ENCODE measurements around the gene CKS1B.

Gene CKS1B

GRCh38 chr1:155003227-155003765 lies 28.8 kb downstream of the CKS1B start:
- no peak for DNase-seq

GRCh38 chr1:155003766-155004351 lies 29.4 kb downstream of the CKS1B start:
- DNase-seq, result peak; percentile 44

GRCh38 chr1:155004352-155005075 lies 30.0 kb downstream of the CKS1B start:
- DNase-seq, result no peak

- no peak for DNase-seq
These were observed 30.9 kb downstream of the CKS1B start for GRCh38 chr1:155005076-155006011.

- DNase-seq, result no peak
These were observed 32.2 kb downstream of the CKS1B start for GRCh38 chr1:155006601-155007101.

- DNase-seq, result no peak
These were observed 32.9 kb downstream of the CKS1B start for GRCh38 chr1:155007251-155007828.

- no peak for DNase-seq
These were observed 33.8 kb downstream of the CKS1B start for GRCh38 chr1:155008015-155008941.

GRCh38 chr1:155009221-155009711 lies 34.8 kb downstream of the CKS1B start:
- DNase-seq, result no peak

GRCh38 chr1:155009742-155010141 lies 35.3 kb downstream of the CKS1B start:
- no peak for DNase-seq

- no peak for DNase-seq
These were observed 35.9 kb downstream of the CKS1B start for GRCh38 chr1:155010211-155010918.

GRCh38 chr1:155011004-155011416 lies 36.5 kb downstream of the CKS1B start:
- no peak for DNase-seq

GRCh38 chr1:155011437-155012025 lies 37.0 kb downstream of the CKS1B start:
- no peak for DNase-seq

- no peak for DNase-seq
These were observed 37.6 kb downstream of the CKS1B start for GRCh38 chr1:155012026-155012546.

- DNase-seq, result no peak
These were observed 38.5 kb downstream of the CKS1B start for GRCh38 chr1:155012776-155013602.

- no peak for DNase-seq
These were observed 39.2 kb downstream of the CKS1B start for GRCh38 chr1:155013632-155014031.

GRCh38 chr1:155014709-155015508 lies 40.4 kb downstream of the CKS1B start:
- DNase-seq, result no peak

GRCh38 chr1:155015527-155016230 lies 41.2 kb downstream of the CKS1B start:
- DNase-seq, result no peak
